Measurements from ENCODE around the gene EPS8L3.
"Not testable (repeated sequence)": the region's sequence is repeated elsewhere in the genome, so short reads cannot be mapped to it uniquely, and the experiment has no call there.

The EPS8L3 gene

GRCh38 chr1:109764561-109765482, 1.1 kb upstream of the EPS8L3 start:
- in situ Hi-C loops (cut with MboI; ENCODE audit: low sequenced_read_pairs): no loop called here

GRCh38 chr1:109762821-109763645, 690 bp downstream of the EPS8L3 start:
- in situ Hi-C loops (cut with MboI; ENCODE audit: low sequenced_read_pairs): no loop called here

- in situ Hi-C loops (cut with MboI; ENCODE audit: low sequenced_read_pairs): no loop called here
These were observed 1.6 kb downstream of the EPS8L3 start for GRCh38 chr1:109762039-109762585.

- in situ Hi-C loops (cut with MboI; ENCODE audit: low sequenced_read_pairs): no loop called here
These were observed 2.3 kb downstream of the EPS8L3 start for GRCh38 chr1:109761227-109762038.

GRCh38 chr1:109760581-109761226, 3.0 kb downstream of the EPS8L3 start:
- in situ Hi-C loops (cut with MboI; ENCODE audit: low sequenced_read_pairs): no loop called here

GRCh38 chr1:109759513-109760334, 4.0 kb downstream of the EPS8L3 start:
- in situ Hi-C loops (cut with MboI; ENCODE audit: low sequenced_read_pairs): no loop called here

- in situ Hi-C loops (cut with MboI; ENCODE audit: low sequenced_read_pairs): no loop called here
These were observed 5.6 kb downstream of the EPS8L3 start for GRCh38 chr1:109757936-109758786.

GRCh38 chr1:109756848-109757521, 6.7 kb downstream of the EPS8L3 start:
- in situ Hi-C loops (cut with MboI; ENCODE audit: low sequenced_read_pairs): no loop called here

- in situ Hi-C loops (cut with MboI; ENCODE audit: low sequenced_read_pairs): not testable (repeated sequence)
These were observed 7.4 kb downstream of the EPS8L3 start for GRCh38 chr1:109756325-109756724.

- in situ Hi-C loops (cut with MboI; ENCODE audit: low sequenced_read_pairs): no loop called here
These were observed 9.0 kb downstream of the EPS8L3 start for GRCh38 chr1:109754738-109755137.

GRCh38 chr1:109751531-109752260, 12.0 kb downstream of the EPS8L3 start:
- in situ Hi-C loops (cut with MboI; ENCODE audit: low sequenced_read_pairs): no loop called here

- in situ Hi-C loops (cut with MboI; ENCODE audit: low sequenced_read_pairs): no loop called here
These were observed 12.8 kb downstream of the EPS8L3 start for GRCh38 chr1:109750920-109751319.

- in situ Hi-C loops (cut with MboI; ENCODE audit: low sequenced_read_pairs): no loop called here
These were observed 13.4 kb downstream of the EPS8L3 start for GRCh38 chr1:109750241-109750882.

GRCh38 chr1:109749221-109749620, 14.5 kb downstream of the EPS8L3 start:
- in situ Hi-C loops (cut with MboI; ENCODE audit: low sequenced_read_pairs): no loop called here

- in situ Hi-C loops (cut with MboI; ENCODE audit: low sequenced_read_pairs): not testable (repeated sequence)
These were observed 15.4 kb downstream of the EPS8L3 start for GRCh38 chr1:109748311-109748710.

- in situ Hi-C loops (cut with MboI; ENCODE audit: low sequenced_read_pairs): no loop called here
These were observed 22.9 kb downstream of the EPS8L3 start, which contains the start of gene GSTM3 for GRCh38 chr1:109740615-109741373. Gene GSTM3, minus strand, starts transcription at chr1:109741038. Its CDS starts 751 bp downstream, at chr1:109740287.

Data from hTERT RPE-1 (cell line).